MM.1S (cell line): ENCODE data around the gene PSAT1.

Experiments
- DNase-seq: peaks from one replicate; pipeline ENCODE4 v3.0.0-alpha.2; 2015
- H2AFZ ChIP-seq: fragments of 300-600 bp; sonication (generic); 2 replicates; pipeline ENCODE4 v1.6.0; 2016; ENCODE audit warnings: antibody characterized with exemption, low read length
- H3F3A ChIP-seq: fragments of 300-600 bp; sonication (generic); 2 replicates; pipeline ENCODE4 v1.6.1; 2016; ENCODE audit warnings: mild to moderate bottlenecking, antibody characterized with exemption, low read length, moderate library complexity, mixed read lengths; ENCODE audit not compliant: insufficient read depth
- H3K27ac ChIP-seq: fragments of 300-600 bp; sonication (generic); 2 replicates; pipeline ENCODE4 v1.5.1; 2016; ENCODE audit warnings: mild to moderate bottlenecking, low read length
- H3K27me3 ChIP-seq: fragments of 300-600 bp; sonication (generic); replicated peaks from 2 replicates; pipeline ENCODE4 v1.6.0; 2016; ENCODE audit warnings: low read length; ENCODE audit not compliant: insufficient read depth
- H3K36me3 ChIP-seq: fragments of 300-600 bp; sonication (generic); replicated peaks from 2 replicates; pipeline ENCODE4 v1.6.1; 2016; ENCODE audit warnings: mild to moderate bottlenecking, low read length, mixed read lengths; ENCODE audit not compliant: insufficient read depth
- H3K4me1 ChIP-seq: fragments of 300-600 bp; sonication (generic); 2 replicates; pipeline ENCODE4 v1.6.1; 2016; ENCODE audit warnings: low read length, mixed read lengths
- H3K4me2 ChIP-seq: fragments of 300-600 bp; sonication (generic); 2 replicates; pipeline ENCODE4 v1.6.0; 2016; ENCODE audit warnings: low read depth, low read length
- H3K4me3 ChIP-seq: fragments of 300-600 bp; sonication (generic); 2 replicates; pipeline ENCODE4 v1.5.1; 2016; ENCODE audit warnings: low read length, mixed read lengths
- H3K79me2 ChIP-seq: fragments of 300-600 bp; sonication (generic); 2 replicates; pipeline ENCODE4 v1.6.1; 2016; ENCODE audit warnings: mixed run types, low read length, mixed read lengths
- H3K9ac ChIP-seq: fragments of 300-600 bp; sonication (generic); 2 replicates; pipeline ENCODE4 v1.6.1; 2016; ENCODE audit warnings: low read length, mixed read lengths
- H3K9me2 ChIP-seq: fragments of 300-600 bp; sonication (generic); replicated peaks from 2 replicates; pipeline ENCODE4 v1.6.1; 2016; ENCODE audit warnings: mild to moderate bottlenecking, low read length, mixed read lengths; ENCODE audit not compliant: insufficient read depth
- H3K9me3 ChIP-seq: fragments of 300-600 bp; sonication (generic); replicated peaks from 2 replicates; pipeline ENCODE4 v1.6.1; 2016; ENCODE audit warnings: mild to moderate bottlenecking, low read length, mixed read lengths; ENCODE audit not compliant: insufficient read depth
- H4K20me1 ChIP-seq: fragments of 300-600 bp; sonication (generic); 2 replicates; pipeline ENCODE4 v1.6.1; 2016; ENCODE audit warnings: mild to moderate bottlenecking, low read length, moderate library complexity, mixed read lengths; ENCODE audit not compliant: insufficient read depth
- CTCF ChIP-seq: fragments of 300-600 bp; sonication (generic); IDR thresholded peaks from 2 replicates; pipeline ENCODE4 v1.5.1; 2016; ENCODE audit warnings: antibody characterized with exemption, low read length, mixed read lengths
- EZH2 ChIP-seq: fragments of 300-600 bp; sonication (generic); optimal IDR thresholded peaks from 2 replicates; pipeline ENCODE3; 2017; ENCODE audit warnings: low read depth, mild to moderate bottlenecking, antibody characterized with exemption, low read length, mixed read lengths
- EZH2phosphoT487 ChIP-seq: fragments of 300-600 bp; sonication (generic); IDR thresholded peaks from 2 replicates; pipeline ENCODE4 v1.6.1; 2018; ENCODE audit warnings: antibody characterized with exemption, low read length

PSAT1 gene

GRCh38 chr9:78348848-78349247, 51.9 kb downstream of the PSAT1 start:
- H3K4me2 ChIP-seq = no peak overlapping the region

GRCh38 chr9:78351816-78352215, 54.9 kb downstream of the PSAT1 start:
- Histone ChIP-seq H4K20me1 (no peaks in the 10 kb centered on the region), H3K79me2 (no peaks in the 10 kb centered on the region), H2AFZ (no peak overlapping the region), H3K4me2 (no peak overlapping the region), H3K9me2 (no peaks in the 10 kb centered on the region), H3K27ac (no peak overlapping the region), H3F3A (no peaks in the 10 kb centered on the region), H3K9ac (no peak overlapping the region), H3K4me3 (no peak overlapping the region), H3K36me3 (no peaks in the 10 kb centered on the region), H3K4me1 (no peaks in the 10 kb centered on the region), H3K27me3 (no peaks in the 10 kb centered on the region), H3K9me3 (no peaks in the 10 kb centered on the region)
- TF ChIP-seq CTCF = no peak
- no peak for TF ChIP-seq EZH2
- TF ChIP-seq EZH2phosphoT487 = no peak
- no peak for DNase-seq

More at GRCh38 chr9:78348848-78349247, 51.9 kb downstream of the PSAT1 start:
- Histone ChIP-seq H3K4me3 (no peak overlapping the region), H3K4me1 (no peaks in the 10 kb centered on the region), H3K36me3 (no peaks in the 10 kb centered on the region), H3K27ac (no peak overlapping the region), H4K20me1 (no peaks in the 10 kb centered on the region), H3F3A (no peaks in the 10 kb centered on the region), H3K9me2 (no peaks in the 10 kb centered on the region), H3K27me3 (no peaks in the 10 kb centered on the region), H2AFZ (no peak overlapping the region), H3K9ac (no peak overlapping the region), H3K79me2 (no peaks in the 10 kb centered on the region), H3K9me3 (no peaks in the 10 kb centered on the region)
- TF ChIP-seq EZH2 (no peak), EZH2phosphoT487 (no peak), CTCF (no peak)
- DNase-seq = no peak

- Histone ChIP-seq H3K36me3 (no peaks in the 10 kb centered on the region), H3K4me1 (no peaks in the 10 kb centered on the region), H3K9me3 (no peaks in the 10 kb centered on the region), H3K27me3 (no peaks in the 10 kb centered on the region), H3K4me3 (no peak overlapping the region), H4K20me1 (no peaks in the 10 kb centered on the region), H3K9ac (no peak overlapping the region), H3K27ac (no peak overlapping the region), H2AFZ (no peak overlapping the region), H3K4me2 (no peak overlapping the region), H3K79me2 (no peaks in the 10 kb centered on the region), H3K9me2 (no peaks in the 10 kb centered on the region), H3F3A (no peaks in the 10 kb centered on the region)
- DNase-seq = no peak
- TF ChIP-seq CTCF = no peak
- no peak for TF ChIP-seq EZH2phosphoT487
- no peak for TF ChIP-seq EZH2
These were observed 57.5 kb downstream of the PSAT1 start for GRCh38 chr9:78354324-78354973.
